Natural killer cell (primary cell): Measurements from ENCODE around the gene ICOS. TPM values are rescaled to one million over a fixed set of nuclear protein-coding genes. Genes with fewer than 3 reads are reported as not detected.

Experiments
- ATAC-seq, 3 donors: fragments of 150-1000 bp in 2 of 3; fragments of 200-7000 bp in 1 of 3; cut with Tn5 transposase; 1 replicate in 1 of 3; 2 replicates in 2 of 3; pipeline ENCODE4 v1.10.0; 2021; ENCODE audit warnings: mild to moderate bottlenecking in 2 of 3, moderate library complexity in 2 of 3
- DNase-seq, 2 donors: peaks; one replicate each; pipeline versions ENCODE4 v3.0.0 to v3.0.0-alpha.2; 2013 to 2021; ENCODE audit warnings: mixed read lengths in 1 of 2
- H3K27ac ChIP-seq: one replicate; pipeline ENCODE4 v1.5.1; 2013; ENCODE audit warnings: mild to moderate bottlenecking, low read length
- H3K27me3 ChIP-seq: one replicate; pipeline ENCODE4 v1.6.1; 2013; ENCODE audit warnings: low read length; ENCODE audit not compliant: control insufficient read depth, insufficient read depth
- H3K36me3 ChIP-seq: one replicate; pipeline ENCODE4 v1.6.1; 2013; ENCODE audit warnings: low read length; ENCODE audit not compliant: control insufficient read depth, insufficient read depth
- H3K4me1 ChIP-seq: one replicate; pipeline ENCODE4 v1.6.1; 2013; ENCODE audit warnings: low read length; ENCODE audit not compliant: control insufficient read depth, insufficient read depth
- H3K4me3 ChIP-seq: one replicate; pipeline ENCODE4 v1.5.1; 2013; ENCODE audit warnings: low read length
- H3K9me3 ChIP-seq: one replicate; pipeline ENCODE4 v1.6.1; 2013; ENCODE audit warnings: low read length; ENCODE audit not compliant: control insufficient read depth, insufficient read depth
- H3K27ac Mint-ChIP-seq, 2 donors: one replicate each; pipeline ENCODE4 v1.8.0; 2022; ENCODE audit warnings: mild to moderate bottlenecking in 2 of 2, mixed read lengths in 2 of 2, moderate library complexity in 1 of 2
- H3K27me3 Mint-ChIP-seq, 2 donors: one replicate each; pipeline ENCODE4 v1.8.0; 2022; ENCODE audit warnings: low read depth in 2 of 2, mixed read lengths in 2 of 2
- H3K36me3 Mint-ChIP-seq: one replicate; pipeline ENCODE4 v1.8.0; 2022; ENCODE audit warnings: mixed read lengths
- H3K4me1 Mint-ChIP-seq, 2 donors: one replicate each; pipeline ENCODE4 v1.8.0; 2022; ENCODE audit warnings: mixed read lengths in 2 of 2
- H3K4me3 Mint-ChIP-seq: one replicate; pipeline ENCODE4 v1.8.0; 2022; ENCODE audit warnings: mild to moderate bottlenecking, moderate library complexity, mixed read lengths
- H3K9me3 Mint-ChIP-seq, 2 donors: one replicate each; pipeline ENCODE4 v1.8.0; 2022; ENCODE audit warnings: mixed read lengths in 2 of 2
- CTCF ChIP-seq: fragments of 200-600 bp; IDR thresholded peaks from one replicate; pipeline ENCODE4 v1.8.0; 2022; ENCODE audit warnings: antibody characterized with exemption
- WGBS: methylation state at CpG from one replicate; pipeline ENCODE4 v1.1.7; 2013; ENCODE audit warnings: missing lambda C conversion rate; ENCODE audit not compliant: insufficient coverage; 5-methylcytosine and 5-hydroxymethylcytosine counted together
- intact Hi-C: fragments of 100-400 bp; cut with micrococcal nuclease; formaldehyde crosslinking; loops from one replicate; pipeline ENCODE4 v1.14.2; 2022
- total RNA-seq, 4 donors: library from RNA; stranded (reverse); fragments of 120-200 nt in 1 of 4; gene quantifications; one replicate each; pipeline versions ENCODE4 v1.2.3 to v1.2.4, GENCODE V29; 2013 to 2022

Gene ICOS
- total RNA-seq, 3 donors from 2014 or later (not counting 1 experiment from before 2014, with no cell fraction given), result 0.35 to 4.2 (median 1.7) TPM

DNA sequence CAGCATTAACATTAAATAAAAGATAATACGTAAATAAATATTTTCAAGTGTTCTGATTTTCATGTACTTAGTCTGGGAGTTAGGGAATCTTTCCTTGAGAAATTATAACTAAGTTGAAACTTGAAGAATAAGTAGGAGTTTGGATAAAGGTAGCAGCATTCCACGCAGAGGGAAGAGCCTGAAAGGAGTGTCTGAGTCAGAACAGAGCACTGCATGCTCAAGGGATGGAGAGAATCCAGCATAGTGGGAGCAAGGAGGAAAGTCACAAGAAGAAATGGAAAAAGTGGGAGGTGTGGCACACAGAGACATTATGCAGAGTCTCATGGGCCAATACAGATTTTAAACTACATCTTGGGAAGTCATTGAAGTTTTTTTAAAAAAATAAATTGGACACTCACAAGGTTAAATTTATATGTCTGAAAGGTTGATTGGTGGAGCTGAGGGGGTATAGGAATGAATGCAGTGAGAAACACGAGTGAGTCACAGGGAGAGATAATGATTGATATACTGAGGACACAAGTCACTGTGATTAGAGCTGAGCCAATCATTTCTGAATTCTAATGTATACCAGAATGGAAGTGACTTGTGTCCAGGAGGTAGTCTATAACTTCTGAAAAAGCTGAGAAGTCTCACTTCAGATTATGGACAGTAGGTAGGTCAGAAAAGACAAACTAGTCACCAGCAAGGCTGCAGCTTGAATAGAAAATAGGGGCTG lies 66.9 kb downstream of the ICOS start:
- ATAC-seq (no peak), DNase-seq (no peak)
- TF ChIP-seq CTCF, result no peak
- Histone ChIP-seq H3K9me3 (no peaks in the 10 kb centered on the region), H3K4me1 (peaks cover 6% of the 10 kb centered on the region), H3K36me3 (no peaks in the 10 kb centered on the region), H3K27ac (no peak overlapping the region), H3K4me3 (no peak overlapping the region), H3K27me3 (no peaks in the 10 kb centered on the region)
- WGBS, result 95% methylated on average over 3 of the region's 3 CpGs
- peaks cover 0 to 2% of the 10 kb centered on the region in 2 donors for H3K9me3 Mint-ChIP-seq
- intact Hi-C loops, result no loop called here
- H3K4me1 Mint-ChIP-seq, result peaks cover 35 to 37% of the 10 kb centered on the region in 2 donors
- no peak overlapping the region for H3K27ac Mint-ChIP-seq
- H3K36me3 Mint-ChIP-seq, result no peaks in the 10 kb centered on the region
- no peak overlapping the region for H3K4me3 Mint-ChIP-seq
- H3K27me3 Mint-ChIP-seq, result no peaks in the 10 kb centered on the region

- TF ChIP-seq CTCF, result no peak
- 55% methylated on average over 1 of the region's 1 CpG for WGBS
- intact Hi-C loops, result loop anchor here (5.0 kb wide), 1 partner anchor 322 kb away; no protein-coding TSS in a partner anchor
- Histone ChIP-seq H3K36me3 (no peaks in the 10 kb centered on the region), H3K9me3 (no peaks in the 10 kb centered on the region), H3K4me1 (peaks cover 6% of the 10 kb centered on the region), H3K27me3 (no peaks in the 10 kb centered on the region), H3K4me3 (no peak overlapping the region), H3K27ac (no peak overlapping the region)
- H3K9me3 Mint-ChIP-seq, result peaks cover 0 to 2% of the 10 kb centered on the region in 2 donors
- no peaks in the 10 kb centered on the region for H3K36me3 Mint-ChIP-seq
- H3K27me3 Mint-ChIP-seq, result peaks cover 0 to 3% of the 10 kb centered on the region in 2 donors
- ATAC-seq (no peak), DNase-seq (no peak)
- no peak overlapping the region for H3K4me3 Mint-ChIP-seq
- no peak overlapping the region for H3K27ac Mint-ChIP-seq
- peaks cover 20 to 22% of the 10 kb centered on the region in 2 donors for H3K4me1 Mint-ChIP-seq
Observed at GRCh38 chr2:204004912-204005311, 68.3 kb downstream of the ICOS start.

GRCh38 chr2:204005940-204006721 lies 69.6 kb downstream of the ICOS start:
- no peaks in the 10 kb centered on the region for H3K9me3 ChIP-seq
- H3K4me3 ChIP-seq, result no peak overlapping the region
- Mint-ChIP-seq H3K36me3 (no peaks in the 10 kb centered on the region), H3K27me3 (peaks cover 0 to 3% of the 10 kb centered on the region in 2 donors), H3K4me3 (no peak overlapping the region), H3K9me3 (peaks cover 0 to 2% of the 10 kb centered on the region in 2 donors), H3K27ac (no peak overlapping the region), H3K4me1 (peaks cover 8 to 10% of the 10 kb centered on the region in 2 donors)
- TF ChIP-seq CTCF, result no peak
- ATAC-seq (peak in 1 of 3 donors; percentile 35), DNase-seq (peak in 1 of 2 donors; percentile 33)
- H3K27me3 ChIP-seq, result no peaks in the 10 kb centered on the region
- WGBS, result 51% methylated on average over 3 of the region's 3 CpGs
- no peak overlapping the region for H3K27ac ChIP-seq
- intact Hi-C loops, result loop anchor here (5.0 kb wide), 1 partner anchor 321 kb away; no protein-coding TSS in a partner anchor
- H3K36me3 ChIP-seq, result no peaks in the 10 kb centered on the region
- H3K4me1 ChIP-seq, result peaks cover 2% of the 10 kb centered on the region
